ENCODE data around the gene ARHGAP44.

Gene ARHGAP44

GRCh38 chr17:12998461-12998860, 209.2 kb downstream of the ARHGAP44 start:
- Histone ChIP-seq H3K36me3 (ENCODE audit: control insufficient read depth, insufficient read depth, low read length) (peaks cover 71% of the 10 kb centered on the region), H3K4me1 (ENCODE audit: control insufficient read depth, insufficient read depth, low read length) (no peaks in the 10 kb centered on the region), H3K27me3 (ENCODE audit: control insufficient read depth, insufficient read depth, low read length) (no peaks in the 10 kb centered on the region), H3K4me3 (ENCODE audit: low read depth, low read length) (no peak overlapping the region), H3K9ac (ENCODE audit: low read depth, low read length) (no peak overlapping the region), H3K9me3 (ENCODE audit: control insufficient read depth, insufficient read depth, low read length) (no peaks in the 10 kb centered on the region)

- H3K9ac ChIP-seq (ENCODE audit: low read depth, low read length), result no peak overlapping the region
- H3K9me3 ChIP-seq (ENCODE audit: control insufficient read depth, insufficient read depth, low read length), result no peaks in the 10 kb centered on the region
- H3K27me3 ChIP-seq (ENCODE audit: control insufficient read depth, insufficient read depth, low read length), result no peaks in the 10 kb centered on the region
- H3K4me1 ChIP-seq (ENCODE audit: control insufficient read depth, insufficient read depth, low read length), result no peaks in the 10 kb centered on the region
- peaks cover 71% of the 10 kb centered on the region for H3K36me3 ChIP-seq (ENCODE audit: control insufficient read depth, insufficient read depth, low read length)
- H3K4me3 ChIP-seq (ENCODE audit: low read depth, low read length), result no peak overlapping the region
Measured at GRCh38 chr17:12998874-12999273, 209.6 kb downstream of the ARHGAP44 start.

DNA sequence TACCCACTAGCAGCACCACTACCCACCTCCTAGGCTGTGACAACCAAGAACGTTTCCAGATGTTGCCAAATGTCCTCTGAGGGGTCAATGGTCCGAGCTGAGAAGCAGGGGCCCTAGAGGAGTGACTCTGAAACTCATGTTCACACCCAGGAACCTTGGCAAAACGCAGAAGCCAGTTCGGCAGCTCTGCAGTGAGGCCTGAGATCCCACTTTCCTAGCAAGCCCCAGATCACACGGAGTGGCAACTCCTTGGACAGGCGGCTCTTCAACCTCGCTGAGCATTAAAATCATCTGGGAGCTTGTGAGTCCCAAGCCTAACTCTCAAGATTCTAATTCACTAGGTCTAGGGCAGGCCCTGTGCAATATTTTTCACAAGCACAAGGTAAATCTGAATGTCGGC, 211.3 kb downstream of the ARHGAP44 start:
- Histone ChIP-seq H3K4me3 (ENCODE audit: low read depth, low read length) (no peak overlapping the region), H3K4me1 (ENCODE audit: control insufficient read depth, insufficient read depth, low read length) (no peaks in the 10 kb centered on the region), H3K9ac (ENCODE audit: low read depth, low read length) (no peak overlapping the region), H3K9me3 (ENCODE audit: control insufficient read depth, insufficient read depth, low read length) (no peaks in the 10 kb centered on the region), H3K36me3 (ENCODE audit: control insufficient read depth, insufficient read depth, low read length) (peaks cover 67% of the 10 kb centered on the region), H3K27me3 (ENCODE audit: control insufficient read depth, insufficient read depth, low read length) (no peaks in the 10 kb centered on the region)

- Histone ChIP-seq H3K9ac (ENCODE audit: low read depth, low read length) (no peak overlapping the region), H3K36me3 (ENCODE audit: control insufficient read depth, insufficient read depth, low read length) (peaks cover 61% of the 10 kb centered on the region), H3K4me3 (ENCODE audit: low read depth, low read length) (no peak overlapping the region), H3K9me3 (ENCODE audit: control insufficient read depth, insufficient read depth, low read length) (no peaks in the 10 kb centered on the region), H3K27me3 (ENCODE audit: control insufficient read depth, insufficient read depth, low read length) (no peaks in the 10 kb centered on the region), H3K4me1 (ENCODE audit: control insufficient read depth, insufficient read depth, low read length) (no peaks in the 10 kb centered on the region)
Measured at GRCh38 chr17:13001991-13002615, 212.8 kb downstream of the ARHGAP44 start.

DNA sequence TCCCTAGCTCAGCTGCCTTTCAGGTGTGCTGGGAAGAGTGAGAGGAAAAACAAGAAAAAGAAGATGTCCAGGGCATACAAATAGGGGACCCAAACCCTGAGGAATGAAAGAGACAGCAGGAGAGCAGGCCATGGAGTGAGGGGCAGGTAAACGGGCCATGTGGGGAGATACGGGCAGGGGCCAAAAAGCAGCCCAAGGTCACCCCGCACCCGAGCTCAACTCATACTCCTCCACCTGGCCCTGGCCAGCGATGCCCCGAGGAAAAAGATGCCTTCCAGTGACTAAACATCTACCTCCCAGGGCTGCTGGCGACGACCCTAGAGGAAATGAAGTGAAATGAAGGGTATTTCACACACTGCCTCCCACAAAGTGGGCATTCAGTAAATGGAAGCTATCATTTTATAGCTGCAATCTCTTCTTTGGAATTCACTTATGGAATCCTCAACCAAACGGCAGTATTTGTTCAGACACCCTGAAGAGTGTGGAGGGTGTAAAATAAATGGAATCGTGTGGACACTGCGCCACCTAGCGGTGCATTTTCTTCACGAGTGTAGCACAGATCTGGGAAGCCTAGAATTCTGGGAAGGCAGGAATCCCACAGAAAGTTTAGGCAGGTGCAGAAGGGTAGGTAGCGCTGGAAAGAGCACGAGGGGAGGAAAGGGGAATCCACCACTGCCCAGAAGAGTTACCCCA, 213.6 kb downstream of the ARHGAP44 start:
- Histone ChIP-seq H3K4me3 (ENCODE audit: low read depth, low read length) (no peak overlapping the region), H3K36me3 (ENCODE audit: control insufficient read depth, insufficient read depth, low read length) (peaks cover 59% of the 10 kb centered on the region), H3K27me3 (ENCODE audit: control insufficient read depth, insufficient read depth, low read length) (no peaks in the 10 kb centered on the region), H3K9me3 (ENCODE audit: control insufficient read depth, insufficient read depth, low read length) (no peaks in the 10 kb centered on the region), H3K9ac (ENCODE audit: low read depth, low read length) (no peak overlapping the region), H3K4me1 (ENCODE audit: control insufficient read depth, insufficient read depth, low read length) (no peaks in the 10 kb centered on the region)

DNA sequence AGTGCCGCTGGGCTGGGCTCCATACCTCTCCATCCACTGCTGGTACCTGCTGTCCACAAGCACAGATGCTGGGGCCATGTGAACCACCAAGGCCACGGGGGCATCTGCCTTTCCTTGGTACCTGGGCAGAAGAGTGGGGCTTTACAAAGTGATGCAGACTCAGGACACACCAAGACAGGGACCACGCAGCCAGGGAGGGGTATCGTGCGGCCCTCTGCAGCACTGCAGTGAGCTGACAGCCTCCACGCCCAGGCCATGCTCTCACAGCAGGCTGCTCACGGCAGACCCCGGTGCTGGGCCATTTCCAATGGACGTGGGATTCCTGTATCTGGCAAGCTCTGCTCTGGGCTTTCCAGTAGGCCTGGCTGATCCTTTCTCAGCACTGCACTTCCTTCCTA, 214.2 kb downstream of the ARHGAP44 start:
- no peaks in the 10 kb centered on the region for H3K4me1 ChIP-seq (ENCODE audit: control insufficient read depth, insufficient read depth, low read length)
- peaks cover 59% of the 10 kb centered on the region for H3K36me3 ChIP-seq (ENCODE audit: control insufficient read depth, insufficient read depth, low read length)
- H3K9ac ChIP-seq (ENCODE audit: low read depth, low read length), result no peak overlapping the region
- H3K27me3 ChIP-seq (ENCODE audit: control insufficient read depth, insufficient read depth, low read length), result no peaks in the 10 kb centered on the region
- H3K9me3 ChIP-seq (ENCODE audit: control insufficient read depth, insufficient read depth, low read length), result no peaks in the 10 kb centered on the region
- no peak overlapping the region for H3K4me3 ChIP-seq (ENCODE audit: low read depth, low read length)

DNA sequence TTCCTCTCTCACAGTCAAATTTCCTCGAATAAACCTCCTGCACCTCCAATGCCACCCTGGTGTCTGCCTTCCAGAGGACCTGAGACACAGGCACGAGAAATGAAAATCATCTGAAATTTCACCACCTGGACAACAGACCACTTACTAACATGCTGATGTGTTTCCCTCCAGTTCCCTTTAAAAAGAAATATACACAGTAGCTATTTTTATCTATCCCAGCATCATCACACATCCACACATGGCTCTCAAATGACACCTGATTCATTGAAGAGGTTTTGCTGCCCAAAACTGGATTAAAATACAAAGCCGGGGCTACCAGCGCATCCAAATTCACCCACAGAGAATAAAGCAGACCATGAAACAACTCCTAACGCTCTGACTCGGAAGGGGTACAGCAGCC, 214.6 kb downstream of the ARHGAP44 start:
- Histone ChIP-seq H3K27me3 (ENCODE audit: control insufficient read depth, insufficient read depth, low read length) (no peaks in the 10 kb centered on the region), H3K4me1 (ENCODE audit: control insufficient read depth, insufficient read depth, low read length) (no peaks in the 10 kb centered on the region), H3K36me3 (ENCODE audit: control insufficient read depth, insufficient read depth, low read length) (peaks cover 58% of the 10 kb centered on the region), H3K4me3 (ENCODE audit: low read depth, low read length) (no peak overlapping the region), H3K9me3 (ENCODE audit: control insufficient read depth, insufficient read depth, low read length) (no peaks in the 10 kb centered on the region), H3K9ac (ENCODE audit: low read depth, low read length) (no peak overlapping the region)

DNA sequence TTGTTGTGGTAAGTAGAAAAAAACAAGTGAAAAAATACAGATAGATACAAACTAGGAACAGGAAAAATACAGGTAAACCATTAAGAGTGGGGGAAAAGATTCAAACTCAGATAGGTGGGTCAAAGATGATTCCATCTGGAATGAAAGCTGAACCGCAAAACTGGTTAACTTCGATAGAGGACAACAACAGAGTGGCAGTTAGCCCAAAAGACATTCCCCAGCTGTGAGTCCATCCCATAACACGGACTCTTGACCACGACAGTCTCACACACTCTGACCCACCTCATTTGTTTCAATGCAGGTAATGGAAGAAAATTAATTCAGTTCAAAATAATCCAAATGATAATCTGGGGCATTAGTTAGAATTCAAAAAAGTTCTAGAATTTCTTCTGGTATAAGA, 215.0 kb downstream of the ARHGAP44 start:
- H3K27me3 ChIP-seq (ENCODE audit: control insufficient read depth, insufficient read depth, low read length), result no peaks in the 10 kb centered on the region
- peaks cover 54% of the 10 kb centered on the region for H3K36me3 ChIP-seq (ENCODE audit: control insufficient read depth, insufficient read depth, low read length)
- no peak overlapping the region for H3K9ac ChIP-seq (ENCODE audit: low read depth, low read length)
- H3K4me1 ChIP-seq (ENCODE audit: control insufficient read depth, insufficient read depth, low read length), result no peaks in the 10 kb centered on the region
- H3K9me3 ChIP-seq (ENCODE audit: control insufficient read depth, insufficient read depth, low read length), result no peaks in the 10 kb centered on the region
- H3K4me3 ChIP-seq (ENCODE audit: low read depth, low read length), result no peak overlapping the region

- H3K9me3 ChIP-seq (ENCODE audit: control insufficient read depth, insufficient read depth, low read length), result no peaks in the 10 kb centered on the region
- H3K36me3 ChIP-seq (ENCODE audit: control insufficient read depth, insufficient read depth, low read length), result peaks cover 53% of the 10 kb centered on the region
- no peak overlapping the region for H3K9ac ChIP-seq (ENCODE audit: low read depth, low read length)
- H3K27me3 ChIP-seq (ENCODE audit: control insufficient read depth, insufficient read depth, low read length), result no peaks in the 10 kb centered on the region
- no peaks in the 10 kb centered on the region for H3K4me1 ChIP-seq (ENCODE audit: control insufficient read depth, insufficient read depth, low read length)
- no peak overlapping the region for H3K4me3 ChIP-seq (ENCODE audit: low read depth, low read length)
Measured at GRCh38 chr17:13005530-13005929, 216.2 kb downstream of the ARHGAP44 start.

DNA sequence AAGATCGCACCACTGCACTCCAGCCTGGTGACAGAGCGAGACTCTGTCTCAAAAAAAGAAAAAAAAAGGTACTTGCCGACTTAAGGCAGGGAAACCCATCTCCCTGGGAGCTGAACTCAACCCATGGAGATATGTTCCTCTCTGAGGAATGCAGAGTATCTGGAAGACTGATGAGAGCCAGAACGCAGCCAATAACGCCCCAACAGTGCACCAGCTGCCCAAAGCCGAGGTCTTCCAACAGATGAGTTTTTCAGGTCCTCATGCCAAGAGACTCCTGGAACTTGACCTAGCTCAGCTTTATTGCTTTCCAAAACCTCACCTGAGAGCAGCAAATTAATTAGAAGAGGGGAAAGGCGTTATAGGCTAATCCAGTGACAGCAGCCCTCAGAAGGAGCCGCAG, 219.2 kb downstream of the ARHGAP44 start:
- H3K4me3 ChIP-seq (ENCODE audit: low read depth, low read length), result no peak overlapping the region
- H3K9me3 ChIP-seq (ENCODE audit: control insufficient read depth, insufficient read depth, low read length), result no peaks in the 10 kb centered on the region

DNA sequence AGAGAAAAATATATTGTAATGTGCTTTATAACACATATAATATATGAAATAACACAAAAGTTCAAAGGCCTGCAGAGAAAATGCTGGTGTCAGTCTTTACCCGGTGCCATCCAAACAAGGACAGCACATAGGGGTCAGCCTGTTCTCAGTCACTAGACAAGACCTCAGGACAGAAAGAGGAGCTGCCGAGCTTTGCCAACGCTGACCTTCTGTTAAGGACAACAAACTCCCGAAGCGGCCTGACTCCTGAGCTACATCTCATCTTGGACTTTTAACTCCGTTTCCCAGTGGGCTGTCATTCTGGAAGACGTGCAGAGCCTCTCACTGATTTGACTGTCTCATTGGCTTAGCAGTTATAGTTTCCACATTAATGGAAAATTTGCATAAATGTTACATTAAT, 221.7 kb downstream of the ARHGAP44 start:
- Histone ChIP-seq H3K9me3 (ENCODE audit: control insufficient read depth, insufficient read depth, low read length) (no peaks in the 10 kb centered on the region), H3K9ac (ENCODE audit: low read depth, low read length) (no peak overlapping the region), H3K27me3 (ENCODE audit: control insufficient read depth, insufficient read depth, low read length) (no peaks in the 10 kb centered on the region), H3K36me3 (ENCODE audit: control insufficient read depth, insufficient read depth, low read length) (peaks cover 54% of the 10 kb centered on the region), H3K4me1 (ENCODE audit: control insufficient read depth, insufficient read depth, low read length) (no peaks in the 10 kb centered on the region), H3K4me3 (ENCODE audit: low read depth, low read length) (no peak overlapping the region)

More for the DNA sequence above, 219.2 kb downstream of the ARHGAP44 start:
- Histone ChIP-seq H3K27me3 (ENCODE audit: control insufficient read depth, insufficient read depth, low read length) (no peaks in the 10 kb centered on the region), H3K36me3 (ENCODE audit: control insufficient read depth, insufficient read depth, low read length) (peaks cover 54% of the 10 kb centered on the region), H3K9ac (ENCODE audit: low read depth, low read length) (no peak overlapping the region), H3K4me1 (ENCODE audit: control insufficient read depth, insufficient read depth, low read length) (no peaks in the 10 kb centered on the region)

DNA sequence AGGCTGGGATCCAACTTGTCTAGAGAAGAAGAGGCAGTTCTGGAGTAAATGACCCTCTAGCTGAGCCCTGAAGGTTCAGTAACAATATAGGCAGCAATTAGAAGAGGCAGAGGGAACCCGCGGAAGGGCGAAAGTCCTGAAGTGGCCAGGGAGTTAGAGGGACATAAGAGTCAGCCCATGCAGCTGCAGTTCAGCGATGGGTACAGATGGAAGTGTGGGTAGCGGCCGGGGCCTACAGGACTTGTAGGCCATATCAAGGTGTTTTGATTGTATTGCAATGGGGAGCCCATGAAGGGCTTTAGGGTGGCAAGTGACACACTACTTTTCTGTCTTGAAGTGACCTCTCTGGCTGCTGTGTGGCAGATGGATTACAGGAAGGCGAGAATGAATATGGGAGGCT, 225.5 kb downstream of the ARHGAP44 start:
- H3K9ac ChIP-seq (ENCODE audit: low read depth, low read length), result no peak overlapping the region
- H3K9me3 ChIP-seq (ENCODE audit: control insufficient read depth, insufficient read depth, low read length), result no peaks in the 10 kb centered on the region
- H3K27me3 ChIP-seq (ENCODE audit: control insufficient read depth, insufficient read depth, low read length), result no peaks in the 10 kb centered on the region
- H3K4me3 ChIP-seq (ENCODE audit: low read depth, low read length), result no peak overlapping the region
- peaks cover 52% of the 10 kb centered on the region for H3K36me3 ChIP-seq (ENCODE audit: control insufficient read depth, insufficient read depth, low read length)
- H3K4me1 ChIP-seq (ENCODE audit: control insufficient read depth, insufficient read depth, low read length), result peaks cover 2% of the 10 kb centered on the region

Data from iPS-15b (cell line).